ENCODE data around the gene SLC35A2. TPM values are rescaled to one million over a fixed set of nuclear protein-coding genes. Genes with fewer than 3 reads are reported as not detected.

The SLC35A2 gene
- total and polyA plus RNA-seq, 10 donors: 6.2 to 20.8 (median 15.9) TPM

DNA sequence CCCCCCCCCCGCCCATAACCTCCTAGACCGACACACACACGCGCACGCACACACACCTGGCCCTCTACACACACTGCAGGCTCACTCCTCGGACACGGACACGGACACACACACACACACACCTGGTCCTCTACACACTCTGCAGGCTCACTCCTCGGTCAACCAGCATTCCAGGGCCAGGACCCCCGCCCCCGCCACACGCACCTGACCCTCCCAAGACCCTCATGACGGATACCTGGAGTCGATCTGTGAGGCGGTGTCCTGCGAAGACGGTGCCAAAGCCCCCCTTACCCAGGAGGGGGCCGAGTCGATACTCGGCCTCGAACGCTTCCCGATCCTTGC, 6.8 kb upstream of the SLC35A2 start:
- intact Hi-C loops (cut with DNase I; ENCODE audit: low total_unique reads): no loop called here
- H3K36me3 ChIP-seq: peaks cover 0 to 53% (median 23%) of the 10 kb centered on the region in 6 donors
- peak overlapping the region; percentile 55 to 91 (median 67) for H3K4me3 ChIP-seq
- 3 to 39% (median 5%) methylated on average over 9 to 23 of the region's 23 CpGs for WGBS, 5 donors
- no peaks in the 10 kb centered on the region for H3K9me3 ChIP-seq
- no peaks in the 10 kb centered on the region for H3K27me3 ChIP-seq (replicated peaks in 1 of 7)
- peak overlapping the region; percentile 72 to 95 (median 90) for H3K27ac ChIP-seq
- peaks cover 0 to 77% (median 43%) of the 10 kb centered on the region in 6 donors for H3K4me1 ChIP-seq
- no peak for DNase-seq
- TF ChIP-seq POLR2A (IDR thresholded peaks at IDR 0.05) (no peak), POLR2AphosphoS5 (IDR thresholded peaks at IDR 0.05) (no peak)
- TF ChIP-seq, protein P1, sequence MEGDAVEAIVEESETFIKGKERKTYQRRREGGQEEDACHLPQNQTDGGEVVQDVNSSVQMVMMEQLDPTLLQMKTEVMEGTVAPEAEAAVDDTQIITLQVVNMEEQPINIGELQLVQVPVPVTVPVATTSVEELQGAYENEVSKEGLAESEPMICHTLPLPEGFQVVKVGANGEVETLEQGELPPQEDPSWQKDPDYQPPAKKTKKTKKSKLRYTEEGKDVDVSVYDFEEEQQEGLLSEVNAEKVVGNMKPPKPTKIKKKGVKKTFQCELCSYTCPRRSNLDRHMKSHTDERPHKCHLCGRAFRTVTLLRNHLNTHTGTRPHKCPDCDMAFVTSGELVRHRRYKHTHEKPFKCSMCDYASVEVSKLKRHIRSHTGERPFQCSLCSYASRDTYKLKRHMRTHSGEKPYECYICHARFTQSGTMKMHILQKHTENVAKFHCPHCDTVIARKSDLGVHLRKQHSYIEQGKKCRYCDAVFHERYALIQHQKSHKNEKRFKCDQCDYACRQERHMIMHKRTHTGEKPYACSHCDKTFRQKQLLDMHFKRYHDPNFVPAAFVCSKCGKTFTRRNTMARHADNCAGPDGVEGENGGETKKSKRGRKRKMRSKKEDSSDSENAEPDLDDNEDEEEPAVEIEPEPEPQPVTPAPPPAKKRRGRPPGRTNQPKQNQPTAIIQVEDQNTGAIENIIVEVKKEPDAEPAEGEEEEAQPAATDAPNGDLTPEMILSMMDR (IDR thresholded peaks at IDR 0.05 in 8 of 11, conservative IDR thresholded peaks at IDR 0.05 in 3 of 11): no peak

DNA sequence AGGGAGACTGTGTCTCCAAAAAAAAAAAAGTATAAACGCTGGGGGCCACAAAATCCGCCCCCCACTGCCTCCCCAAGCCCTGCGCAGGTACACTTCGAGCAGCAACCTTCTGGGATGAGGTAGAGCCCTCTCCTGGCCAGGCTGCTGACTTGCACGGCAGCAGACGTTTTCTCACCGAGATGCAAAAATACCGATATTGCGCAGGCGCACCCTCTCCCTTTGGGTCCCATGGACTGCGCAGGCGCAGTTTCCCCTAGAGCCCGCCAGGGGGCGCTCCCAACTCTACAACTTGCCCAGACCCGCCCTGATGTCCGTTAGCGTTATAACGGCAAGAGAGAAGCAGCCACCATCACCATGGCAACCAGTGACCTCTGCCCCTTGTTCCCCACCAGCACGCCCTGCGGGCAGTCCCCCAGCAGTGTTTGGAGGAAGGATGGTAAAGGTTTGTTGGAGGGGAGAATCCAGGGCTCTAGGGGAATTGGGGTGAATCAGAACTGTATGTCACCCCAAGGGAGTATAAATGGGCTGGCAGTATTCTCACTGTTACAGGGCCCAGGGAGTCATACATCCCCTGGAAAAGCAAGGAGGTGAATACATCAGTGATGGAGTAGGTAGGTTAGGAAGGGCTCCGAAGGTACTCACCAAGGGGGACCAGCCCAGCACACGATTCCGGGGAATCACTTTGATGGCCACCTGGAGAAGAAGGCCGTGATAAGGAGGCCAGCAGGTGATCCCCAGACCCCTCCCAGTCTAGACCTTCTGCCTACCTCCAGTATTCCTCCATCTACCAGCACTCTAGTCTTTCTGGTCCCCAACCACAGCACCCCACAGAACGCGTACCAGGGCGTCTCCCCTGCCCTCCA, 5.9 kb upstream of the SLC35A2 start:
- DNase-seq: peak; percentile 95
- Histone ChIP-seq H3K4me3 (peak overlapping the region; percentile 55 to 91 (median 67)), H3K9me3 (no peaks in the 10 kb centered on the region), H3K36me3 (peaks cover 0 to 50% (median 20%) of the 10 kb centered on the region in 6 donors), H3K27ac (peak overlapping the region; percentile 42 to 95 (median 90)), H3K4me1 (peaks cover 0 to 84% (median 43%) of the 10 kb centered on the region in 6 donors), H3K27me3 (replicated peaks in 1 of 7) (no peaks in the 10 kb centered on the region)
- WGBS, 5 donors: 13 to 42% (median 20%) methylated on average over 11 to 27 of the region's 27 CpGs
- TF ChIP-seq POLR2A (IDR thresholded peaks at IDR 0.05) (no peak), POLR2AphosphoS5 (IDR thresholded peaks at IDR 0.05) (peak; percentile 71 to 78 (median 77))
- TF ChIP-seq, protein P1 (IDR thresholded peaks at IDR 0.05 in 8 of 11, conservative IDR thresholded peaks at IDR 0.05 in 3 of 11): peak; percentile 97 to 99 (median 98)
- intact Hi-C loops (cut with DNase I; ENCODE audit: low total_unique reads): no loop called here

DNA sequence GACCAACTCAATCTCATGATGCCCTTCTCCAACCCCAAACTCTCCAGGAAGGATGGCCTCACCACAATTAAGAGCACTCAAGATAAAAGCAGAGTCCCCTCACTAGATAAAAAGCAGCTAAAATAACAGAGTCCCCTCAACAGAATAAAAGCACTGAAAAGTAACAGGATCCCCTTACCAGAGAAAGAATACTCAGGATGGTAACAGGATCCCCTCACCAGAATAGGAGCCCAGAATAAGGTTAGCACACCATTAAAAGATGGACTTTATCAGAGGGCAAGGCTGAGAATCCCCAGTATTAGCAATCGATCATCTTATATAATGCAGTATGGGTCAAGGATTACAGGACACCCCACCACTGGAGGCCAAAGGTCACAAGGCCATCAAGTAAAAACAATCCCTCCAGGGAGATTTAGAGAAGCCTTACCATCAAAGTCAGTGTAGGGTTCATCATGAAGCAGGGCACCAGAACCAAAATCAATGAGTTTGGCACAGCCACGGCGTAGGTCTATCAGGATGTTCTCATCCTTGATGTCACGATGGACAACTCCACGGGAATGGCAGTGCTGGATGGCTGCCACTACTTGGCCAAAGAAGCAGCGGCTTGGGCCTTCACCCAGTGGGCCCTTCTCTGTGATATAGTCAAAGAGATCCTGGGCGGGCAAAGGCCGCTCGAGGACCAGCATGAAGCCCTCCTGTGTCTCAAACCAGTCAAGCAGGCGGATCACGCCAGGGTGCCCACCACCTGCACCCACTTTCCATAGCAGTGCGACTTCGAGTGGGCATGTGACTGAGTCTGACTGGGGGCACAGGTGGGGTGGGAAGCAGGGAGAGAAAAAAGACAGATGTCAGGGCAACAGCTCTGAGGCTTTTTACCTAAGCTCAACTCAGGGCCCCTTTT, 3.4 kb upstream of the SLC35A2 start:
- Histone ChIP-seq H3K27me3 (replicated peaks in 1 of 7) (no peaks in the 10 kb centered on the region), H3K4me3 (peak overlapping the region in 3 of 8 donors; percentile 9 to 91 (median 13)), H3K4me1 (peaks cover 0 to 78% (median 41%) of the 10 kb centered on the region in 6 donors), H3K27ac (peak overlapping the region in 1 of 8 donors; percentile 8), H3K36me3 (peaks cover 0 to 44% (median 20%) of the 10 kb centered on the region in 6 donors), H3K9me3 (no peaks in the 10 kb centered on the region)
- no peak for DNase-seq
- WGBS, 5 donors: 86 to 100% (median 90%) methylated on average over 1 to 13 of the region's 13 CpGs
- TF ChIP-seq, protein P1 (IDR thresholded peaks at IDR 0.05 in 8 of 11, conservative IDR thresholded peaks at IDR 0.05 in 3 of 11): no peak
- TF ChIP-seq POLR2AphosphoS5 (IDR thresholded peaks at IDR 0.05): peak; percentile 38 to 54 (median 46)
- intact Hi-C loops (cut with DNase I; ENCODE audit: low total_unique reads): no loop called here

Data from spleen (tissue), 11 donors.